Measurements from ENCODE around the gene TNFSF12. TPM values are rescaled to one million over a fixed set of nuclear protein-coding genes. Genes with fewer than 3 reads are reported as not detected.

TNFSF12 gene
- total and polyA plus RNA-seq, 12 donors = 3.3 to 134 (median 54.7) TPM

DNA sequence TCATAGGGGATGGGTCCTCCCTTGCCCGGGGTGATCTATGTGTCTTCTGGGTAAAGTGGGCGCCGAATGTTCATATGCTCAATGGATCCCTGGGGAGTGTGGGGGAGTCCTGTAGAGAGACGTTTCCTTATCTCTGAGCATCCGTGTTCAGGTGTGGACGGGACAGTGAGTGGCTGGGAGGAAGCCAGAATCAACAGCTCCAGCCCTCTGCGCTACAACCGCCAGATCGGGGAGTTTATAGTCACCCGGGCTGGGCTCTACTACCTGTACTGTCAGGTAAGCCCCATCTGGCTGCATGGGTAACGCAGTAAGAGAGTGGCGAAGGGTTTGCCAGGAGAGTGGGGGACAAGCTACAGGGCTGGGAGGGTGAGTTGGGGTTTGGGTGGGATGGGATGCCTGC, 7.8 kb downstream of the TNFSF12 start:
- 76 to 93% (median 91%) methylated on average over 8 to 12 of the region's 12 CpGs for WGBS, 4 donors
- Histone ChIP-seq H3K36me3 (replicated peaks in 1 of 2) (no peaks in the 10 kb centered on the region), H3K4me3 (no peak overlapping the region), H3K4me1 (replicated peaks in 1 of 2) (peaks cover 22 to 38% of the 10 kb centered on the region in 2 donors), H3K27ac (peak overlapping the region in 2 of 5 donors; percentile 95 to 97), H3K27me3 (no peaks in the 10 kb centered on the region), H3K9me3 (replicated peaks in 1 of 3) (no peaks in the 10 kb centered on the region)
- intact Hi-C loops (cut with DNase I) = loop anchor here in 1 of 2 donors (10.0 kb wide), 1 partner anchor 202 kb away; the partner anchor contains the start of genes KCTD11 and TMEM95
- DNase-seq = no peak
- TF ChIP-seq CTCF (IDR thresholded peaks at IDR 0.05) = no peak
- no peak for TF ChIP-seq POLR2A (IDR thresholded peaks at IDR 0.05)

- no peak for DNase-seq
- WGBS, 4 donors = 67 to 71% (median 69%) methylated on average over 19 of the region's 19 CpGs
- Histone ChIP-seq H3K27ac (peak overlapping the region; percentile 83 to 97 (median 92)), H3K4me3 (no peak overlapping the region), H3K9me3 (replicated peaks in 1 of 3) (no peaks in the 10 kb centered on the region), H3K4me1 (replicated peaks in 1 of 2) (peaks cover 23 to 39% of the 10 kb centered on the region in 2 donors), H3K27me3 (no peaks in the 10 kb centered on the region), H3K36me3 (replicated peaks in 1 of 2) (no peaks in the 10 kb centered on the region)
- TF ChIP-seq POLR2A (IDR thresholded peaks at IDR 0.05) (no peak), CTCF (IDR thresholded peaks at IDR 0.05) (no peak)
- intact Hi-C loops (cut with DNase I) = loop anchor here in 1 of 2 donors (10.0 kb wide), 1 partner anchor 202 kb away; the partner anchor contains the start of genes KCTD11 and TMEM95
Measured at GRCh38 chr17:7557147-7557764, 8.4 kb downstream of the TNFSF12 start.

DNA sequence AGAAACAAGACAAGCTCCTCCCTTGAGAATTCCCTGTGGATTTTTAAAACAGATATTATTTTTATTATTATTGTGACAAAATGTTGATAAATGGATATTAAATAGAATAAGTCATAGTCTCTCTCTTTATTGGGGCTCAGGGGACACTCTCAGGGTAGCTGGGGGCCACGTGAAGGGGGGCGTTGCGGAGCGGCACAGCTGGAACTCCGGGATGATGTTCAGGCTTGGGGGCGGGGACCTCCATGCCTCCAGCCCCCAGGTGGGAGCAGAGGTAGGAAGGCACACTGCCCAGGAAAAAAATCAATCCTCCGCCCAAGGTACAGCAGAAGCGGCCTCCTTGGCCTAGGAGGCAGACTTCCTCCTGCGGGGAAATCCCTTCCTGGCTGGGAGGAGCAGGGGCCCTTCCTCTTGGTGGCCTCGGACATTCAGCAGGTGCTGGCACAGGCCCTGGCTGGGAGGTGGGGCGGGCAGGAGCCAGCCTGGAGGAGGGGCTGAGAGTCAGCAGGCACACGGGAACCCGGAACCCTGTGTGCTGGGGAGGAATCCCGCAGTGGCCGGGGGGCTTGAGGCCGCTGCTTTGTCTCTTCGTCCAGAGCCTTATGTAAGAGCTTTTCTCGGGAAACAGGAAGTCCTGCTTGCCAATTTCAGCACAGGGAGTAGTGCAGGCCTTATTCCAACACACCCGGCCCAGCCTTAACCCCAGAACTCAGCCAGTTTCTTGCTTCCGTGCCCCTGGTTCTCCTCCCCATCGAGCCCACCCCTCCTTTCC, 9.1 kb downstream of the TNFSF12 start:
- peak; percentile 54 to 82 for TF ChIP-seq POLR2A (IDR thresholded peaks at IDR 0.05)
- TF ChIP-seq CTCF (IDR thresholded peaks at IDR 0.05) = no peak

More for the DNA sequence above, 9.1 kb downstream of the TNFSF12 start:
- H3K27me3 ChIP-seq = no peaks in the 10 kb centered on the region
- H3K9me3 ChIP-seq (replicated peaks in 1 of 3) = no peaks in the 10 kb centered on the region
- peak; percentile 88 to 95 (median 93) for DNase-seq
- peak overlapping the region in 2 of 4 donors; percentile 2 to 69 for H3K4me3 ChIP-seq
- H3K36me3 ChIP-seq (replicated peaks in 1 of 2) = no peaks in the 10 kb centered on the region
- H3K27ac ChIP-seq = peak overlapping the region; percentile 83 to 97 (median 92)
- 4 to 10% (median 7%) methylated on average over 16 to 21 of the region's 21 CpGs for WGBS, 4 donors
- peaks cover 30 to 46% of the 10 kb centered on the region in 2 donors for H3K4me1 ChIP-seq (replicated peaks in 1 of 2)
- intact Hi-C loops (cut with DNase I) = loop anchor here in 1 of 2 donors (10.0 kb wide), 1 partner anchor 203 kb away; the partner anchor contains the start of genes KCTD11 and TMEM95
